Globus pallidus (tissue), 1 donor: Measurements from ENCODE around the gene PTPN7.
"Not testable (repeated sequence)": the region's sequence is repeated elsewhere in the genome, so short reads cannot be mapped to it uniquely, and the experiment has no call there.

Experiments
- DNase-seq: peaks from one replicate; pipeline ENCODE4 v3.0.0-alpha.2; 2015; ENCODE audit warnings: low spot score

The PTPN7 gene

DNA sequence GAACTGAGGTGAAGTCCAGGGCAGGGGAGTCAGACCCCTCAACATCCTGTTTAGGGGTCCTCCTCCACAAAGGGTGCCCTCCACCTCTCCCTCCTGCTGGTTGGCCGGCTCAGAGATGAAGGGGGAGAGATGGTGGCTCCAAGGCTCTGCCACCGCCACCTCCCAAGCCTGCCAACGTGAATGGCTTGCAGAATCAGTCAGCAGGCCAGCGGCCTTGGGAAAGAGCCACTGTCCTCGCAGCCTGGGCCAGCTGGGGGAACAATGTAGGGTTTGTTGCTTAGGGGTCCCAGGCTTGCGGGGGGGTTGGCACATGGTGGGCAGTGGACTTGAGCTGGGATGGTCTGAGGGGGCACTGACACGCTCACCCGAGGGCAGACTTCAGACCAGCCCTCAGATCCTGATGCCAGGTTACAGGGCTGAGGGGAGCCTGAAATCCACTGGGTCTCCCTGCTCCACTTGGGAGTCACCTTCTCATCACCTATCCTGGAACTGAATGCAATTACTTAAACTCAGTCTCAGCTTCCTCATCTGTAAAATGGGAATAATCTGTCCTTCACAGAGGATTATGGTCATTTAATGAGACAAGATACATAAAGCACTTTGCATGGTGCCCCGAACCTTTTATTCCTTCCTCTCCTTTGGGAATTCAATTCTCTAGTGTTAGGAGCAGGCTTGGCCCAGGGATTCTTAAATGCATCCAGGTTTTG, 29.4 kb downstream of the PTPN7 start:
- DNase-seq: peak; percentile 97

DNA sequence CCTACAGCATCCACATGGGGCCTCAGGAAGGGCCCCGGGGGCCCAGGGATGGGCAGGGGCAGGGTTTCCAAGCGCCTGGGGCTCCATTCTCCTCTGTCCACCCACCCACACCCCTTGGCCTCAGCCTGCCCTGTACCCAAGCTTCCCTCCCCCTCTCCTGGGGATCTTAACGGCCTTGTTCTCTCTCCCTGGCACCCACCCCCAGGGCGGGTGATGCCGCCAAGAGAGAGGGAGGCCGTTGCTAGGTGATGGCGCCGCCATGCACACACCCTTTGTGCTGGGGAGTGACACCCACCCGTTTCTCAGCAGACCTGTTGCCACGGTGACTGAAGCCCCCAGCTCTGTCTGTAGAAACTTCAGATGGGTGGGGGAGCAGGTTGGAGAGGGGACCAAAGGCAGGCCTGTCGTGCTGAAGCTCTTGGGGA, 30.1 kb downstream of the PTPN7 start:
- peak; percentile 99 for DNase-seq

DNA sequence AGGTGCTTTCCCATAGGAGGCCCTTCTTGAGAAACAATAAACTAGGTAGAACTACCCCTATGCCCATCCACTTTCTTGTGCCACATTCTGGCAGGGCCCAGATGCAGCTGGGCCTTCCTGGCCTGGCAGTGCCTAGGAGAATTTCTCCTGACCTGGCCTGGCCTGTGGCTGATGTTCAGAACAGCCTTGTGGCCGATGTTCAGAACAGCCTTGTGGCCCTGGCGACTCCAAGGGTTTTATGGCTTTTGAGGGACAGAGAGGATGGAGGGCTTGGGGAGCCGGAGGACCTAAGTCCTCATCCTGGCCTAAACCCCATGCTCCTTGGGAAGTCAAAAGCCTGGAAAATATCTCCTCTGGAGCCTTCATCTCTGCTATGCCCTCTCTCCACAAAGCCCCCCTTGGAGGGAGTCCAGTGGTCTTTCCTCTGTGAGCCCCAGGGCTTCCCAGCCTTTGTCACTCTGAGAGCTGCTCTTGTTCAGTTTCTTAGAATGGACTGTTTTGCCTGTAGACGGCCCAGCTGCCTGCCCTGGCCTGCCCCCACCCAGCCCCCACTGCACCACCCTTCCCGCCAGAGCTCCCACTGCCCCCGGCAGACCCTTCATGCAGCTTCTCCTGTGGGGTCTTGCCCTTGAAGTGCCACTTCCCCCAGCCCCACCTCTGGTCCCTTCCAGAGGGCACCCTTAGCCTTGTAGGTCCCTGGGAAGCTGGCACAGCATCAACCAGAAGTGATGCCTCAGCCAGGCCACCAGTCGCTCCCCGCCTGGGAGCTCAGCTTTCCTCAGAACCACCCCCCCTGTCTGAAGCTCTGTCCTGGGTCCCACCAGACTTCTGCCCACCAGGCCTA, 30.7 kb downstream of the PTPN7 start:
- DNase-seq: no peak

DNA sequence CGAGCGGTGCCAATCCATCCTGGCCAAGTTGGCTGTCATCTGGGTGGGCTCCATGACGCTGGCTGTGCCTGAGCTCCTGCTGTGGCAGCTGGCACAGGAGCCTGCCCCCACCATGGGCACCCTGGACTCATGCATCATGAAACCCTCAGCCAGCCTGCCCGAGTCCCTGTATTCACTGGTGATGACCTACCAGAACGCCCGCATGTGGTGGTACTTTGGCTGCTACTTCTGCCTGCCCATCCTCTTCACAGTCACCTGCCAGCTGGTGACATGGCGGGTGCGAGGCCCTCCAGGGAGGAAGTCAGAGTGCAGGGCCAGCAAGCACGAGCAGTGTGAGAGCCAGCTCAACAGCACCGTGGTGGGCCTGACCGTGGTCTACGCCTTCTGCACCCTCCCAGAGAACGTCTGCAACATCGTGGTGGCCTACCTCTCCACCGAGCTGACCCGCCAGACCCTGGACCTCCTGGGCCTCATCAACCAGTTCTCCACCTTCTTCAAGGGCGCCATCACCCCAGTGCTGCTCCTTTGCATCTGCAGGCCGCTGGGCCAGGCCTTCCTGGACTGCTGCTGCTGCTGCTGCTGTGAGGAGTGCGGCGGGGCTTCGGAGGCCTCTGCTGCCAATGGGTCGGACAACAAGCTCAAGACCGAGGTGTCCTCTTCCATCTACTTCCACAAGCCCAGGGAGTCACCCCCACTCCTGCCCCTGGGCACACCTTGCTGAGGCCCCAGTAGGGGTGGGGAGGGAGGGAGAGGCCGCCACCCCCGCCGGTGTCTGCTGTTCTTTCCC, 32.4 kb downstream of the PTPN7 start:
- DNase-seq: no peak

DNA sequence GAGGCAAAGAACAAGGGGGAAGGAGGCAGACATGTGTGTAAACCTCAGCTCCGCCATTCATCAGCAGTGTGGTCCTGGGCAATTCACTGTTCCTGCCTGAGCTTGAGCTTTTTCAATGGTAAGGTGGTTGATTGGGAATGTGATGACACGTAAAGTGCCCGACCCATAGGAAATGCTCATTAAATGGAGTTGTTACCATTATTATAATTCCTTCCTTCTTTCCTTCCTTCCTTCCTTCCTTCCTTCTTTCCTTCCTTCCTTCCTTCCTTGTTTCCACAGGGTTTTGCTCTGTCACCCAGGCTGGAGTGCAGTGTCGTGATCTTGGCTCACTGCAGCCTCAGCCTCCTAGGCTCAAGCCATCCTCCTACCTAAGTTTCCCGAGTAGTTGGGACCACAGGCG, 33.3 kb downstream of the PTPN7 start:
- DNase-seq: no peak

DNA sequence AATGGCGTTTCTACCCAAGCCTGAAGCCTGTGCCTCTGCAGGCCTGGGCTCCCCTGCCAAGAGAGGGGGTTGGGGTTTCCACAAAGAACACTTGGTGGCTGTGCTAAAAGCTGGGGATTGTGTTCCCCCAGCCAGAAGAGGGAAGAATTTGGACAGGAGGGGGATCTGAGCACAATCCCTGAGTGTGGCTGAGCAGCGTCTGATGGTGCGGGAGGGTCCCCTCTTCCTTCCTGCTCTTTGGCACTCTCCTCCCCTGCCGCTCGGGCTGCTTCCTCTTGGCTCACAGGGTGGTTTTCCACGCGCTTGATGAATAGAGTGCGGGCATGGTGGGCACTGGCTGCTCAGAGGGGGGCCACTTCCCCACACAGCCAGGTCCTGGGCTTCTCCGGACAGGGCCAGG, 34.0 kb downstream of the PTPN7 start:
- peak; percentile 83 for DNase-seq

DNA sequence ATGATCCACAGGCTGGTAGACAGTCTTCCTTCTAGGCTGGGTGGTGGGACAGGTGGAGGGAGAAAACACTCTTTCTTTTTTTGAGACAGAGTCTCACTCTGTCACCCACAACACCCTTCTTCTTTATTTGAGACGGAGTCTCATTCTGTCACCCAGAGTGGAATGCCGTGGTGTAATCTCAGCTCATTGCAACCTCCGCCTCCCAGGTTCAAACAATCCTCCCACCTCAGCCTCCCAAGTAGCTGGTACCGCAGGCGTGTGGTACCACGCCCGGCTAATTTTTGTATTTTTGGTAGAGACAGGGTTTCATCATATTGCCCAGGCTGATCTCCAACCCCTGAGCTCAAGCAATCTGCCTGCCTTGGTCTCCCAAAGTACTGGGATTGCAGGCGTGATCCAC, 34.8 kb downstream of the PTPN7 start:
- DNase-seq: no peak

DNA sequence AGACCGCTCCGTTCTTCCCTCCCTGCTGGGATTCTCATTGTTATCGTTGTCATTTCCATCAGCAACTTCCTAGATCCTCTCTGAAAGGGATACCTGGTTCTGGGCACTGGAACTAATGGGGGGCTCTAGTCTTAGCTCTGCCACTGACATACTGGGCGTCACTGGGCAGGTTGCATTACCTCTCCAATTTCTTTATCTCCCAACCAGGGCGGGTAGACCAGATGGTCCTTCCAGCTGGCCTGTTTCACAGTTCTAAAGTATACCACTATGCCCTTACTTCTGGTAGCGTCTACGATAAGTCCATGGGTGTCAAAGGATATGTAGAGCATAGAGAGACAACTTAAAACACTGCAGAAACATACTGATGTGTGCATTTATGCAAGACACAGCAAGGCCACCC, 36.3 kb downstream of the PTPN7 start:
- peak; percentile 53 for DNase-seq

DNA sequence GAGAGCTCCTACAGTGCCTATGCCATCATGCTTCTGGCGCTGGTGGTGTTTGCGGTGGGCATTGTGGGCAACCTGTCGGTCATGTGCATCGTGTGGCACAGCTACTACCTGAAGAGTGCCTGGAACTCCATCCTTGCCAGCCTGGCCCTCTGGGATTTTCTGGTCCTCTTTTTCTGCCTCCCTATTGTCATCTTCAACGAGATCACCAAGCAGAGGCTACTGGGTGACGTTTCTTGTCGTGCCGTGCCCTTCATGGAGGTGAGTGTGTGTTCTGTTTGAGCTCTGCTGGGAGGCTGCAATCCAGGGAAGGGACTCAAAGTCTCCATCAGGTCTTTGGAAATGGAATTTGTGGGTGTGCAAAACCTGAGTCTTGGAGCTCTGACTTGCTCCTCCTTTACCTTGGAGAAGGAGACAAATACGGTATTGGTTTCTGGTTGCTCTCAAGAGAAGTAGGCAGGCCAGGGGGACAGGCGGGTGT, 37.0 kb downstream of the PTPN7 start:
- peak; percentile 54 for DNase-seq

DNA sequence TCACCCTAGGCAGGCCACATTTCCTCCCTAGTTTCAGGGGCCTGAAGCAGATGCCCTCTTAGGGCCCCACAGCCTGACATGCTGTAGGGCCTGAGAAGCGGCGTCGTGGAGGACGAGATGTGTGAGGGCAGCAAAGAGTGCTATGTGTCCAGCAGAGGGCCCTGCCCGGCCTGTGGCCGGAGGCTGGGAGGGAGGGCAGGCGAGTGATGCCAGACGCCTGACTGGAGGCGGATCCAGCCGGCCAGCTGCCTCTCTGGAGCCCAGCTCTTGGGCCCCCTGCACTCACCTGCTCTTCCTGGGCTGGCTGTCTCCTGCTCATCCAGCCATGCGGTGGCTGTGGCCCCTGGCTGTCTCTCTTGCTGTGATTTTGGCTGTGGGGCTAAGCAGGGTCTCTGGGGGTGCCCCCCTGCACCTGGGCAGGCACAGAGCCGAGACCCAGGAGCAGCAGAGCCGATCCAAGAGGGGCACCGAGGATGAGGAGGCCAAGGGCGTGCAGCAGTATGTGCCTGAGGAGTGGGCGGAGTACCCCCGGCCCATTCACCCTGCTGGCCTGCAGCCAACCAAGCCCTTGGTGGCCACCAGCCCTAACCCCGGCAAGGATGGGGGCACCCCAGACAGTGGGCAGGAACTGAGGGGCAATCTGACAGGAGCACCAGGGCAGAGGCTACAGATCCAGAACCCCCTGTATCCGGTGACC, 37.6 kb downstream of the PTPN7 start, which contains the start of gene GPR37L1:
Gene GPR37L1, plus strand, starts transcription at position 279 of the 697 bp plus-strand sequence. Its CDS starts 47 bp downstream, at position 326.
- peak; percentile 95 for DNase-seq

DNA sequence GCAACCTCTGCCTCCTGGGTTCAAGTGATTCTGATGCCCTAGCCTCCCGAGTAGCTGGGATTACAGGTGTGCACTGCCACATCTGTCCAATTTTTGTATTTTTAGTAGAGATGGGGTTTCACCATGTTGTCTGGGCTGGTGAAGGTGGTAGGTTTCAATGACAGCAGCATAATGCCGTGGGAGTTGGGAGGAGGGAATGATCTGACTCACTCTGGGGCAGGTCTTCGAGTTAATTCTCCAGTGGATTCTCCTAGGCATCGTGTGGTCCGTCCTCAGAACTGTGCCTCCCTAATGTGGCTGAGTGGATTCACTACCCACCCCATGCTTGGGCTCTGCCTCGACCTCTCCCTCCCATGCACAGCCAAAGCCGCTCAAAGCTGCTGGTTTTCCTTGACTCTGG, 39.4 kb downstream of the PTPN7 start:
- DNase-seq: no peak

DNA sequence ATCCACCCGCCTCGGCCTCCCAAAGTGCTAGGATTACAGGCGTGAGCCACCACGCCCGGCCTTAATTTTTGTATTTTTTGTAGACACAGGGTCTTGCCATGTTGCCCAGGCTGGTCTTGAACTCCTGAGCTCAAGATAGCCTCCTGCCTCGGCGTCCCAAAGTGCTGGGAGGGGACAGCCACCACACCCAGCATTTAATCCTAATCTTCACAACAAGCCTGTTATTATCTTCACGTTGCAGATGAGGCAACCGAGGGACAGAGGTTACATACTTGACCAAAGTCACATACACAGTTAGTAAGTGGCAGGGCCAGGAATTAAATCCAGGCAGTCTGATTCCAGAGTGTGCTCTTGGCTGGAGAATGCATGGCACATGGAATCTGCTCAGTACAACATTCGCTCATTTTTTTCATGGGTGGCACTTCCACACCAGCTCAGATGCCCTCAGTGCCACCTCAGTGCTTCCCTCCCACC, 42.5 kb downstream of the PTPN7 start:
- no peak for DNase-seq

DNA sequence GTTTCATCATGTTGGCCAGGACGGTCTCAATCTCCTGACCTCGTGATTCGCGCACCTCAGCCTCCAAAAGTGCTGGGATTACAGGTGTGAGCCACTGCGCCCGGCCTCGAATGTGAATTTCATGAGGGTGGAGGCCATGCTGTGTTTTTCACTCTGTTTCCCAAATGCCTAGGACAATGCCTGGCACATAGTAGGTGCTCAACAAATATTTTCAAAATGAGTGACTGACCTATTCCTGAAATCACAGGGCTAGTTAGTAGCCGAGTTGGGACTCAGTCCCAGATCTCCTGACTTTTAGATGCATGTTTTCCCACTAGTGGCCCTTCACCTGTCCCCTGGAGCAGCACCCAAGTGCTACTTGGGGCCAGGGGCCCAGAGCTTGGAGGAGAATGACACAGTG, 44.1 kb downstream of the PTPN7 start:
- no peak for DNase-seq

DNA sequence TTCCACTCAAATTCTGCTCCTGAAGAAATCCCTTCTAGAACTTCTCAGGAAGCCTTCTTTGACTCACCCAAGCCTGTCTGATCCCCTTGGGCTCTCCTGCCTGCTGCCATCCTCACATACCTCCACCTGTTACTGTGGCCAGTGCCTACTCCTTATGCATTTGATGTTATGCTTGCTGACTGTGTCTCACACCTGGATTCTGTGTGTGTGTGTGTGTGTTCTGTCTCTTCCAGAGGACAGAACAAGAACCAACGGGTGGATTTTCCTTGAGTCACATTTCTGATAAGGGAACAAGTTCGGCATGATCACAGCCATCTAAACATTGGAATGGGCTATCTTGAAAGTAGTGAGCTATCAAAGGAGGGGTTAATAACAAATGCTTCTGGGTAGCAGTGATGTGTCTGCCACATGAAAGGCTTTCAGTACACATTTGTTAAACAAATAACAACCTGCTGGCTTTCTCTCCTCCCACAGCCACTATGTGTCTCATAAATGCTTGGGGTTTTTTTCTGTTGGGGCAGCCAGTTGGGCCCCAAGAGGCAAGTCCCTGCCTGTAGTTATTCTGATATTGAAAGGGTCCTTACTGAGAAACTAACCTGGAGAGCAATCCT, 46.6 kb downstream of the PTPN7 start:
- no peak for DNase-seq

DNA sequence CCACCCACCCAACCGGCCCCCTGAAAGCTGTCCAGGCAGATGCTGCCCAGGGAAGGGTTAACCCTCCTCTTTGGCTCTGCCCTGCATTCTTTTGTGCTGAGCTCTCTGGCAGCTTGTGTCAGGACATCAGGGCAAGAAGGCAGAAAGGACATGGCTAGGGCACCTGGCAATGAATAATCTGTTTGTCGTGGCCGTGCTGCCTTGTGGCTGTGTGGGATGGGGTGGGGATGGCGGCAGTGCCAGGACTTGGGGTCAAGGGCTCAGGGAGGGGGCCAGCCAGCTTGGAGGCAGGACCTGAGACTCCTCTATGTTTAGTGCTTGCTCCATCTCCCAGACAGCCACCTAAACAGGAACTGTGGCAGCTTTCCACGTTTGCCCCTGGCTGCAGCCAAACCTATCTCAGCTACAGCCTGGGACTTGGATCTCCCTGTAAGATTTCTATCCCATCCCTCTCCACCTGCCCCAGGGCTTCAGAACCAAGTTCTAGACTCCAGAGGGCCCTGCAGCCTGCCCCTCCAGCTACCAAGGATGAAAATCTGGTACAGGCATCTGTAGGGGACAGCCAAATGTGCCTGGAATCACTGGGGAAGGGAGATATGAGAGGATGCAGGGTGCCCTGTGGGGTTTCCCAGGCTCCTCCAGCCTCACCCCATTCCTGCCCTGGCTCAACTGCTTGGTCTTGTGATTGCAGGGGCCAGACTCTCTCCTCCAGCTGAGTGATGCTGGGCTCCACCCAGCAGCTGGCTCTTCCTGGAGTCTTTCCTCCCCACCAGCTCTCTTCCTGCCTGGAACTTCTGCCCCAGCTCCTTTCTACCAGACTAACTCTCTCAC, 47.3 kb downstream of the PTPN7 start:
- DNase-seq: no peak

DNA sequence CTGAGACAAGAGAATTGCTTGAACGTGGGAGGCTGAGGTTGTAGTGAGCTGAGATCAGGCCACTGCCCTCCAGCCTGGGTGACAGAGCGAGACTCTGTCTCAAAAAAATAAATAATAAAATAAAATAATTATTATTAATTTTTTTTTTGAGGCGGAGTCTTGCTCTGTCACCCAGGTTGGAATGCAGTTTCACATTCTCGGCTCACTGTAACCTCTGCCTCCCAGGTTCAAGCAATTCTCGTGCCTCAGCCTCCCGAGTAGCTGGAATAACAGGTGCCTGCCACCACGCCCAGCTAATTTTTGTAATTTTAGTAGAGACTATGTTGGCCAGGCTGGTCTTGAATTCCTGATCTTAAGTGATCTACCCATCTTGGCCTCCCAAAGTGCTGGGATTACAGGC, 48.8 kb downstream of the PTPN7 start:
- DNase-seq: not testable (repeated sequence)

DNA sequence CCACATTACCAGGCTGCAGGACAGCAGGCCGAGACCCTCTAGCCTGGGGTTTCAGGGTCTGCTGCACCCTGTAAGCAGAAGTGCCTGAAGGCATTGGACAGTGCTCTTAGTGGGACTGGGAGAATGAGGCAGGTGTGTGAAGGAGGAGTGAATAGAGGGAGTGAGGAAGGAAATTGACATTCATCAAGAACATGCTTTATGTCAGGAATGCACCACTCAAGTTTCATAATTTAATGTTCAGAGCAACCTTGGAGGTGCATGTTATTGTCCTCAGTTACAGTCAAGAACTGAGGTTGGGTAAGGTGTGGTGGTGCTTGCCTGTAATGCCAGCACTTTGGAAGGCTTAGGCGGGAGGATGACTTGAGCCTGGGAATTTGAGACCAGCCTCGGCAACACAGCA, 49.4 kb downstream of the PTPN7 start:
- no peak for DNase-seq

DNA sequence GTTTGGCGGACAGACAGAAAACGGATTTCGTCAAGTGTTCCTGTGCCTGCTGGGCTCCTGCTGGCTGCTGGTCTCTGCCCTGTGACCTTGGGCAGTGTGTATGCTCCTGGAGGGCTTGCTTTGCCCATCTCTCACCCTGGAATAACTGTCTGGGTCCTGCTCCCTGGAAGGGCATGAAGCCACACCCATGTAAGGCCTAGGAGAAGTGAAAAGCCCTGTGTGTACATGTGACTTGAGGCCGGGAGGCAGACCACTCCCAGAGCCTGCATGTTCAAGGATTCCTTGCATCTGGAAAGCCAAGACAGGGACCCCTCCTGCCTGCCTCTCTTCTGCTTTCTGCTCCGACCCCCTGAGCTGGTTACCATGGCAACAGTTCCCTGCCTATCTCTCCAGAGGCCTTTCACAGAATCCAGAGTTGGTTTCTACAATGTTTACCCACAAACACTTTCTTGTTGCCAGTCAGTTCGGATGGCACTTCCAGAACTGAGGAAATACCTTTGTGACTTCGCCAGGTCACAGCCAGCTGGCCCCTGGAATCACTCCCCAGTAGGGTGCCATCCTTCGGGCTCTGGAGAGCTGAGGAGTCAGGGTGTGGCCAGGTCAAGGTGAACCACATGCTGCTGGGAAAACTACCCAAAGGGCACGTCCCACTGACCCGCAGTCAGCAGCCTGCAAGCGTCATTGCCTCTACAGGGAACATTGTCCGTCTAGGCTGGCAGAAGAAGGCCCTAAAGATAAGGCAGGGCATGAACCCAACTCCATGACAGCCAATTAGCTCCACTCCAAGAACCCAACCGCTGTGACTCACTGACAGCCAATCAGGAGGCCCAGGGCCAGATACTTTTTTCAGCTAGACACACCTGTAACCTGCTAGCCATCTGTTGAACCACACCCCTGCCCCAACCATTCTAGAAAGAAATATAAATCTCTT, 52.3 kb downstream of the PTPN7 start:
- no peak for DNase-seq

DNA sequence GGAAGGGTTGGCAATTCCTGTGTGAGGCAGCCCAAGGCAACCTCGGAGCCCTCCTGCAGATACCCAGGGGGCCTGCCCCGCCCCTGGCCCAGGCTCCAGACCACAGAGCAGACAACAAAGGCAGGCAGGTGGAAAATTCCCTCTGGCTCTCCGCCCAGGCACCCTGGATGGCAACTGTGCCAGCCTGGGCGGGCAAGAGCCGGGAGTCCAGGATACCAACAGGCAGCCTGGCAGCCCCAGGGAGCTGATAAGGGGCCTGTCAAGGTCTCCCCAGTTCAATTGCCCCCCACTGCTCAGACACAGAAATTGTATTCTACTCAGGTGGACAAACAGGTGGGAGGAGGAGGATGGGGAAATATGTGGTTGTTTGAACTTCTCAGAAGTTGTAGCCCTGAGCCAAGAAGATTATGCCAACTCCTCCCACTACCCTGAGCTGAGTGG, 53.1 kb downstream of the PTPN7 start:
- DNase-seq: no peak
